ENCODE measurements around the gene ZNF780B.
"Not testable (repeated sequence)": the region's sequence is repeated elsewhere in the genome, so short reads cannot be mapped to it uniquely, and the experiment has no call there.

ZNF780B gene

GRCh38 chr19:40053491-40053890 lies 2.5 kb downstream of the ZNF780B start:
- no peak for DNase-seq (ENCODE audit: extremely low spot score)
- CTCF ChIA-PET = no interaction called here
- POLR2A ChIA-PET = no interaction called here
- no peak for TF ChIP-seq CTCF (IDR thresholded peaks at IDR 0.05; ENCODE audit: control extremely low read depth, extremely low read depth, low read depth, missing control alignments)

GRCh38 chr19:40041718-40042117 lies 14.3 kb downstream of the ZNF780B start:
- CTCF ChIA-PET; POLR2A ChIA-PET; DNase-seq (ENCODE audit: extremely low spot score): not testable (repeated sequence)

GRCh38 chr19:40038047-40038446 lies 18.0 kb downstream of the ZNF780B start:
- CTCF ChIA-PET; DNase-seq (ENCODE audit: extremely low spot score); POLR2A ChIA-PET: not testable (repeated sequence)

GRCh38 chr19:40035996-40036395 lies 20.0 kb downstream of the ZNF780B start:
- ChIA-PET CTCF (no interaction called here), POLR2A (no interaction called here)
- DNase-seq (ENCODE audit: extremely low spot score) = no peak
- TF ChIP-seq CTCF (IDR thresholded peaks at IDR 0.05; ENCODE audit: control extremely low read depth, extremely low read depth, low read depth, missing control alignments) = no peak

GRCh38 chr19:40033989-40034560 lies 22.0 kb downstream of the ZNF780B start:
- ChIA-PET POLR2A (no interaction called here), CTCF (interaction anchor here (1.0 kb wide), 1 partner anchor 21 kb away, joined by 3 read pairs; no protein-coding TSS in a partner anchor)
- no peak for TF ChIP-seq CTCF (IDR thresholded peaks at IDR 0.05; ENCODE audit: control extremely low read depth, extremely low read depth, low read depth, missing control alignments)
- DNase-seq (ENCODE audit: extremely low spot score) = no peak

- TF ChIP-seq CTCF (IDR thresholded peaks at IDR 0.05; ENCODE audit: control extremely low read depth, extremely low read depth, low read depth, missing control alignments) = no peak
- ChIA-PET CTCF (no interaction called here), POLR2A (no interaction called here)
- no peak for DNase-seq (ENCODE audit: extremely low spot score)
These were observed 29.4 kb downstream of the ZNF780B start for GRCh38 chr19:40026597-40026970.

- DNase-seq (ENCODE audit: extremely low spot score) = no peak
- no peak for TF ChIP-seq CTCF (IDR thresholded peaks at IDR 0.05; ENCODE audit: control extremely low read depth, extremely low read depth, low read depth, missing control alignments)
- ChIA-PET POLR2A (no interaction called here), CTCF (no interaction called here)
These were observed 30.0 kb downstream of the ZNF780B start for GRCh38 chr19:40025938-40026596.

- ChIA-PET CTCF (no interaction called here), POLR2A (no interaction called here)
- no peak for TF ChIP-seq CTCF (IDR thresholded peaks at IDR 0.05; ENCODE audit: control extremely low read depth, extremely low read depth, low read depth, missing control alignments)
- no peak for DNase-seq (ENCODE audit: extremely low spot score)
These were observed 32.1 kb downstream of the ZNF780B start for GRCh38 chr19:40023969-40024368.

Measured in GM10248 (cell line).